Activated T-helper 17 cell treated with anti-CD3 and anti-CD28 coated beads, Interleukin-2, amount 50 U/mL, for 72 hours (primary cell): ENCODE results near the gene ABCF2. TPM values are rescaled to one million over a fixed set of nuclear protein-coding genes. Genes with fewer than 3 reads are reported as not detected.

Experiments used
- ATAC-seq: fragments of 150-1000 bp; cut with Tn5 transposase; replicated peaks from 2 replicates; pipeline ENCODE4 v1.10.0; 2021; ENCODE audit warnings: mild to moderate bottlenecking, moderate library complexity
- H3K27ac Mint-ChIP-seq: one replicate; pipeline ENCODE4 v1.8.0; 2022; ENCODE audit warnings: mixed read lengths
- H3K27me3 Mint-ChIP-seq: one replicate; pipeline ENCODE4 v1.8.0; 2022; ENCODE audit warnings: mixed read lengths
- H3K36me3 Mint-ChIP-seq: one replicate; pipeline ENCODE4 v1.8.0; 2022; ENCODE audit warnings: low read depth, mild to moderate bottlenecking, mixed read lengths
- H3K4me1 Mint-ChIP-seq: one replicate; pipeline ENCODE4 v1.8.0; 2022; ENCODE audit warnings: mixed read lengths
- H3K4me3 Mint-ChIP-seq: one replicate; pipeline ENCODE4 v1.8.0; 2022; ENCODE audit warnings: mild to moderate bottlenecking, mixed read lengths
- H3K9me3 Mint-ChIP-seq: one replicate; pipeline ENCODE4 v1.8.0; 2022; ENCODE audit warnings: mixed read lengths
- total RNA-seq, 2 donors: library from RNA; stranded (reverse); gene quantifications; one replicate each; pipeline ENCODE4 v1.2.3, GENCODE V29; 2022

Gene ABCF2
- total RNA-seq: 10 to 100 TPM; 26.9 to 55.2 TPM

DNA sequence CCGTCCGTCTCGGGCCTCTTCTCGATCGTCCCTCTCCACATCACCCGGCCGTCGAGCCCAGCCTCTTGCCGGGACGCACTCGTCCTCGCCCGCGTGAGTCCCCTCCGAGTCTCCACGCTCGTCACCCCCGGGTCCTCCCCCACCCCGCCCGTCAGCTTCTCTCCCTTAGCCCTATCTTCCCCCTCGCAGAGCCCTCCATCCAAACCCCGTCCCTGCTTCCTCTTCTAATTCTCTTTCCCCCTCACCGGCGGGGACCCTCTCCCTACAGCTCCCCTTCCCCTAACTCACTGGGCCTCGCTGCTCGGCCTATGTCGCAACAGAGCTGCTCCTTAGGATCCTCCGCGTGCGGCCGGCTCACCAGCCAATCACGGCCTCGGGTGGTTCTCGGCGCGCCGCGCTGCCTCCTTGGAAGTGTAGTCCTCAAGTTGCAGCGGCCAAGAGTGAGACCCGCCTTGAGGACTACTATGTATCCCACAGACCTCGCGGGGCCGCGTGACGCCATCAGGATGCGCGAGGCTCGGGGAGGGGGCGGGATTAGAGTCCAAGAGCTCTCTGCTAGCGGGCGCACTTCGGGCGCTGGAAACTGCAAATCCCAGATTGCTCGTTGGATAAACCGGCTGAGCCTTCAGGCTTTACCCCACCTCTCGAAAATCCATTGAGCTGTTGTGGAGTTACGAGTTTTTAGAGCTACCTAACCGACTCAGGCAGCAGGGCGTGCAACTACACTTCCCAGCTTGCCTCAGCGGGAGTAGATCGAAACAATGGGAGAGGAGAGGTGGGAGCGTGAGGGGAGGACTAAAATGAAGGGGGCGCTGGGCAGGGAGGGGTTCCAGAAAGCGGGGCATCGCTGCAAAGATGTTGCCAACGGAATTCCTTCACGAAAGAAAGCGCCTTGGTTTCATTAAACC lies at the start of gene ABCF2:
ABCF2 (minus strand) TSS at position 331 of the 908 bp plus-strand sequence. CDS start 747 bp downstream, outside the sequence.
- peak within 1 kb of the TSS; percentile 99 for H3K4me3 Mint-ChIP-seq
- ATAC-seq: peak; percentile 100
- H3K36me3 Mint-ChIP-seq: peaks cover 52% of the 10 kb centered on the region
- H3K9me3 Mint-ChIP-seq: no peaks in the 10 kb centered on the region
- H3K4me1 Mint-ChIP-seq: peaks cover 37% of the 10 kb centered on the region
- peak within 1 kb of the TSS; percentile 98 for H3K27ac Mint-ChIP-seq
- no peaks in the 10 kb centered on the region for H3K27me3 Mint-ChIP-seq

DNA sequence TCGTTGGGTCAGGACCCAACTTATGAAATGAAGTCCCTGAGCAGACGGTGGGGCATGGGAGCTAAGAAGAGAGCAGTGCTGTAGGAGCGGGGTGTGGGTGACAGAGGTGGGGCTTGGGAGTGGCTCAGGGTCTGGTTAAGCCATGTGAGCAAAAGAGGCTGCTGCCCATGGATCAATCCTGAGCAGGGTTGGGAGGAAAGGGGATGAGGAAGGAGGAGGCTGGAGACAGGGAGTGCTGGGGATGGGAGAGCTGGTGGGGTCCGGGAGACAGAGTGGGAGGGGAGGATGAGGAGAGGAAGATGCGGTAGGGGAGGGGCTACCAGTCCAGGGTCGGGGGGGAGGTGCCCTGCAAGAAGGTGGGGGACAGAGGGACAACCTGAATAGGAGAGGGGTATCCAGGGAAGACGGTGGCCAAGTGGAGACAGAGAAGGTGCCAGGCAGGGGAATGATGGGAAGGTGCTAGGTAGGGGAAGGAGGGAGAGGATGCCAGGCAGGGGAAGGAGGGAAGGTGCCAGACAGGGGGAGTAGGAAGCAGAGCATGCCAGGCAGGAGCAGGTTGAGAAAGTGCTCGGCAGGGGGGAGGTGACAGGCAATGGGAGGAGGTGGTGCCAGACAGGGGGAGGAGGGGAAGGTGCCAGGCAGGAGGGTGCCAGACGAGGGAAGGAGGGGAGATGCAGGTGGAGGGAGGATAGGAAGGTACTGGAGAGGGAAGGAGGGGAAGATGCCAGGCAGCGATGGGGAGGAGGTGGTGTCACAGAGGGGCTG lies 49.0 kb upstream of the ABCF2 start:
- Mint-ChIP-seq H3K9me3 (no peaks in the 10 kb centered on the region), H3K27ac (peak overlapping the region; percentile 72), H3K27me3 (peaks cover 11% of the 10 kb centered on the region), H3K4me3 (peak overlapping the region; percentile 78), H3K4me1 (peaks cover 14% of the 10 kb centered on the region), H3K36me3 (no peaks in the 10 kb centered on the region)
- no peak for ATAC-seq

DNA sequence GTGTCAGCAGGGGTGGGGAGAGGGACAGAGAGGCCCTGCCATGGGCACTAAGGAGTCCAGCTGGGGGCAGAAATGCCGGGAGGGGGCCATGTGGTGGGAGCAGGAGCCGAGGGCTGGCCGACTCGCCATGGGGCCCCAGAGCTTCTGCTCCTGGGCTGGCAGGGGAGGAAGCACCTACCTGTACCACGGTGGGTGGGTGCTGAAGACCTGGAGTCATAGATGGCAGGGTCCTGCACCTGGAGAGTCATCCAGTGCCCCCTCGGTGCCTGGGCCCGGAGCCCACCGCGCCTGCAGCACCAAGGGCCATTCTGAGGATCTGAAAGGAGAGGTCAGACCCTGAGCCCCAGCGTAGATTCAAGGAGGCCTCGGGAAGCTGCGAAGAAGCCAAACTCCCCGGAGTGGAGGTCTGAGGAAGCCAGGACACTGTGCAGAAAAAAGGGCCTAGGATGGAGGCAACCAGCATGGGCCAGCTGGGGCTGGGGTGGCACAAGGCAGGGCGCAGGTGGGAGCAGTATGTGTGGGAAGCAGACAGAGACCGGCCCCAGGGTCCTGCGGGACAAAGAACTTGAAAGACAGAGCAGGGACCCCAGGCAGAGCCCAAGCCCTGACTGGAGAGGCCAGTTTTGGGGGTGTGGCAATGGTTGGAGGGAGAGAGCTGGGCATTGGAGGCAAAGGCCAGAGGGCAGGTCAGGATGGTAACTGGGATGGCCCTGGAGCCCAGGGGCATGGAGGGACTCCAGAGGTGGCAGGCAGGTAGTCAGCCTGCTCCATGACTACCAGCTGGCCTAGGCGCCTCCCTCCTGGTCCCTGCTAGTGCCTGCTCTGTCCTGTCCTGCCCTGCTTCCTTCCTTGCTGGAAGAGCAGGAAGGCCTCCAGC lies 48.2 kb upstream of the ABCF2 start:
- H3K4me3 Mint-ChIP-seq: peak overlapping the region; percentile 78

DNA sequence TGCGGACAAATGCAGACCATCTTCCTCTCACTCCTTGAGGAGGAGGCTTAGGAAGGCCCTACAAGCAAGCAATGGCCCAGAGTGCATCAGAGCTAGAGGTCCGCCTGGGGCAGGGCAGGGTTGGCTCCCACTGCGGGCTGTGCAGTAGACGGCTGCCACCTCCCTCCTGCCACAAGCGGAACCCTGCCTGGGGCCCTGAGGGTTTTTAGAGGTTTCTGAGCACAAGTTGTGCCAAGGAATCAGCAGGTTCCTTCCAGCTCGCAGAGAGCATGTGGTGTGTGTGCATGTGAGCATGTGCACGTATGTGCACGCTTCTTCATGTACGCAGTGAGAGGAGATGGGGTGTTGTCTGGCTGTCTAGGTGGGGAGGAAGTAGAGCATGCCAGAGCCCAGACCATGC lies 47.4 kb upstream of the ABCF2 start:
- ATAC-seq: no peak
- Mint-ChIP-seq H3K27ac (no peak overlapping the region), H3K4me3 (no peak overlapping the region)

More for the DNA sequence above, 48.2 kb upstream of the ABCF2 start:
- H3K9me3 Mint-ChIP-seq: no peaks in the 10 kb centered on the region
- H3K27ac Mint-ChIP-seq: peak overlapping the region; percentile 72
- peaks cover 8% of the 10 kb centered on the region for H3K27me3 Mint-ChIP-seq
- peaks cover 14% of the 10 kb centered on the region for H3K4me1 Mint-ChIP-seq
- ATAC-seq: no peak
- H3K36me3 Mint-ChIP-seq: no peaks in the 10 kb centered on the region

DNA sequence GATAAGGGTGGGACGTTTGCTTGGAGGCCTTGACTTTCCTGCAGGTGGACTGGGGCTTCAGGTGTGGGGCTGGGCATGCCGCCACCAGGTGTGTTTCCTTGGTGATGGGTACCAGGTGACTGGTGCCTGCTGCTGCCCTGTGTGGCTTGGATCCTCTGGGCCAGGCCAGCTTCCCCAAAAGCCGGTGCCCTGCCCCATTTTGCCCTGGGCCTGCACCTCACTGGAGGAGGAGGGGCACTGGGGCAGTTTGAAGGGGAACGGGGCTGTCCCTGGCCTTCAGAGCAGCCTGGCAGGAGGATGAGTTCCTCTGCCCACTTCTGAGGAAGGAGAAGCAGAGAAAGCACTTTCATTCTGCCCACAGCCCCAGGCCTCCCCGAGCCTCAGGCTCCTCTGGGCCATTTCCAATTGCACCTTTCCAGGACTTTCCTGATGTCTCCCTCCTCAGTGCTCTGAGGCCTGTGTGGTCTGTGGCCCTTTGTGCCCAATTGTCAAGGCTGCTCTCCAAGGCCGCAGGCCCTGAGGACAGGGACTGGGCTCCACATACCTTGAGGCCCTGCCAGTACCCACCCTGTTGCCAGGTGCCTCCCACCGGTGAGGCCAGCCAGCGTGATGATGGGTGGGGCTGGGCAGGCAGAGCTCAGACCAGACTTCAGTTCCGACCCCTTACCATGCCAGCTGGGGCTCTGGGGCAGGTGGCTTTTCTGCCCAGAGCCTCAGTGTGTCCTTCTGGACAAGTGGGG lies 46.8 kb upstream of the ABCF2 start:
- no peak overlapping the region for H3K27ac Mint-ChIP-seq
- H3K4me1 Mint-ChIP-seq: peaks cover 14% of the 10 kb centered on the region
- H3K36me3 Mint-ChIP-seq: no peaks in the 10 kb centered on the region
- ATAC-seq: no peak
- no peaks in the 10 kb centered on the region for H3K9me3 Mint-ChIP-seq
- no peak overlapping the region for H3K4me3 Mint-ChIP-seq
- H3K27me3 Mint-ChIP-seq: peaks cover 4% of the 10 kb centered on the region

More for the DNA sequence above, 47.4 kb upstream of the ABCF2 start:
- Mint-ChIP-seq H3K36me3 (no peaks in the 10 kb centered on the region), H3K27me3 (peaks cover 8% of the 10 kb centered on the region), H3K9me3 (no peaks in the 10 kb centered on the region), H3K4me1 (peaks cover 14% of the 10 kb centered on the region)

DNA sequence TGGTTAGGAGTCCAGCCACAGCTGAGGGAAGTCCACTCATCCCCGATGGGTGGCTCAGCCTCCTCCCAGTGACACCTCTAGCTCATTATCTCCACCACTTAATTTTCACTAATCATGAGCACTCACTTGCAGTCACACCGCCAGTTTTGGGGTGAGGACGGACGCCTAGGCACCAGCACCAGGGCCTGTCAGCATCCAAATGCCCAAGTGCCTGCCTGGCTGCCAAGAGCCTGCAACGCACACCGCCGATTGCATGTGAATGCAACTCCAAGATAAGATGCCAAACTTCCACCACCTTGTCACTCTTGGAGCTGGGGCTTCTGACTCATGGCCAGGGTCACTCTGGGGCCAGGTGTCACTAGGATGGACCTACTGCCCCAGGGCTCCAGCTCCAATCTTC lies 45.9 kb upstream of the ABCF2 start:
- H3K36me3 Mint-ChIP-seq: no peaks in the 10 kb centered on the region
- no peaks in the 10 kb centered on the region for H3K27me3 Mint-ChIP-seq
- H3K4me1 Mint-ChIP-seq: peaks cover 14% of the 10 kb centered on the region
- no peak for ATAC-seq
- H3K27ac Mint-ChIP-seq: no peak overlapping the region
- H3K9me3 Mint-ChIP-seq: no peaks in the 10 kb centered on the region
- H3K4me3 Mint-ChIP-seq: no peak overlapping the region

DNA sequence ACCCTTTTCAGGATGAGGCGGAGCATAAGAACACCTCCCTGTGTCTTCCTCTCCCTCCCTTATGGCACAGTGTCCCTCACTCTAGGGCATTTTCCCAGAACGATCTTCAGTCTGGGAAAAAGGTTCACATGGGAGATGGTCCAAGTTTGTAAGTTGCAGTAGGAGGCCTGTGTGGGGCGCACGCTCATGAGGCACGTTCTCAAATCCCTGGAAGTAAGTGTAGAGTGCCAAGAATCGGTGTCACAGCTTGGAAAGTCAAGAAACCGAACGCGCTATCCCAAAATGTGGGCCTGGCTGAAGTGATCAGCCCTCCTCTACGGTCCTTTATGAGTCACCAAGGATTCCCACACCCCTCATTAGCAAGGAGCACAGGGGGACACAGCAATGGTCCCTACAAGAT lies 45.4 kb upstream of the ABCF2 start:
- no peaks in the 10 kb centered on the region for H3K36me3 Mint-ChIP-seq

DNA sequence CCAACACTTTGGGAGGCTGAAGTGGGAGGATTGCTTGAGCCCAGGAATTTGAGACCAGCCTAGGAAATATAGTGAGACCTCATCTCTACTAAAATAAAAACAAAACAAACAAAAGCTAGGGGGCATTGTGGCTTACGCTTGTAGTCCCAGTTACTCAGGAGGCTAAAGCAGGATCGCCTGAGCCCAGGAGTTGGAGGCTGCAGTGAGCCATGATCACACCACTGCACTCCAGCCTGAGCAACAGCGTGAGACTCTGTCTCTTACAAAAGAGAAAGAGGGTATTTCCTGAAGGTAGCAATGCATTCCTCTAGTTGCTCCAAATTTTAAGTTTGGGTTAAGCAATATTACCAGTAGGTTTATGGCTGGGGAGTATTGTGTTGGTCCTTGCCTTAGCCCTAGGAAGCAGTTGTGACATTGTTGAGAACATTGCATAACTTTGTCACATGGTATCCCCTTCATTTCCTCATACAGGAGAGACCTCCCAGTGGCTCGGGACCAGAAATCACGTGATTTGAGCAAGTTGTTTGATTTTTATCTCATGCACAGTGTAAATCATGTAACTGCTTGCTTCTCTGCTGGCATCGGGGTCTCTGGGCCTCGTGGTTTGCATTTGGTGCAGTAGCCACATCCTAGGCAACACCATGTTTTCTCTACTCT lies 44.8 kb upstream of the ABCF2 start:
- ATAC-seq: no peak
- Mint-ChIP-seq H3K4me1 (peaks cover 9% of the 10 kb centered on the region), H3K36me3 (no peaks in the 10 kb centered on the region), H3K4me3 (no peak overlapping the region), H3K9me3 (no peaks in the 10 kb centered on the region), H3K27ac (no peak overlapping the region), H3K27me3 (no peaks in the 10 kb centered on the region)

More for the DNA sequence above, 45.4 kb upstream of the ABCF2 start:
- no peak for ATAC-seq
- no peak overlapping the region for H3K27ac Mint-ChIP-seq
- peaks cover 12% of the 10 kb centered on the region for H3K4me1 Mint-ChIP-seq
- no peaks in the 10 kb centered on the region for H3K27me3 Mint-ChIP-seq
- H3K4me3 Mint-ChIP-seq: no peak overlapping the region
- H3K9me3 Mint-ChIP-seq: no peaks in the 10 kb centered on the region

DNA sequence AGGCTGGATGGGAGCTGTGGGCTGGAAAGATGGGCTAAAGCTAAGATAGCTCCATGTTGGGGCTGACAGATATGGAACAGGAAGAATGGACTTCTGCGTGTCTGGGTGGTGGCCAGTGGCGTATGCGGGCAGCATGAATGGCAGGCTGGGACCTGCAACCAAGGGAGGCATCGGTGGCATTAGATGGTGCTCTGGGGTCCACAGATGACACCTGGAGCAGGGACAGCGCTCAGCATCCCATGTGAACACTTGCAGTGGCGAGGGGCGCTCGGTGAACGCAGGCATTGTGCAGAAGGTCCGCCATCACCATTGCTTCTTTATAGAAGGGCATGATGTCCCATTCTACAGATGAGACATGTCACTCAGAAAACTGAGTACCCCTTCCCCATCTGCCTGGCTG lies 42.5 kb upstream of the ABCF2 start:
- Mint-ChIP-seq H3K4me1 (peaks cover 4% of the 10 kb centered on the region), H3K27me3 (no peaks in the 10 kb centered on the region), H3K9me3 (no peaks in the 10 kb centered on the region), H3K27ac (no peak overlapping the region), H3K36me3 (no peaks in the 10 kb centered on the region), H3K4me3 (no peak overlapping the region)
- ATAC-seq: no peak

DNA sequence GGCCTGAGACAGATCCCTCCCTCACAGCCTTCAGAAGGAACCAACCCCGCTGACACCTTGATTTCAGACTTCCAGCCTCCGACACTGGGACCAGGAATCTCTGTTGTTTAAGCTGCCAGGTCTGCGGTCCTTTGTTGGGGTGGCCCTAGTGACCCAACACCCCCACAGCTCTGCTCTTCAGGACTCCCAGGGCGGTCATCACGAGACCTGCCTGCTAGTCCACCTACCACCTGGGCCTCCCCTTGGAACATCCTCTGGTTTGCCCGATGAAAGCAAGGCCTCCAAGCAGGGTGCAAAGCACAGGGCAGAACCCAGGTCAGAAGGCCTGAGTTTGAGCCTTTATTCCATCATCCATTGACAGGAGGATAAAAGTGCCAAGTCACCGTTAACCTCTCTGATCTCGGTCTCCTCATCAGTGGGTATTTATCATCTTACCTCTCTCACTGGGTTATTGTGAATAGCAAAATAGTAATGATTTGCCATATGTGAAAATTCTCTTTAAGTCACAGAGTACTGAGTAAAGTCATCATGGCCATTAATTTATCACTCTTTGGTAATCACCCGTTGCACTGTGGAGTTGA lies 38.4 kb upstream of the ABCF2 start:
- no peaks in the 10 kb centered on the region for H3K36me3 Mint-ChIP-seq
- no peaks in the 10 kb centered on the region for H3K4me1 Mint-ChIP-seq
- no peak overlapping the region for H3K4me3 Mint-ChIP-seq
- peaks cover 3% of the 10 kb centered on the region for H3K27me3 Mint-ChIP-seq
- no peaks in the 10 kb centered on the region for H3K9me3 Mint-ChIP-seq
- no peak for ATAC-seq
- no peak overlapping the region for H3K27ac Mint-ChIP-seq

DNA sequence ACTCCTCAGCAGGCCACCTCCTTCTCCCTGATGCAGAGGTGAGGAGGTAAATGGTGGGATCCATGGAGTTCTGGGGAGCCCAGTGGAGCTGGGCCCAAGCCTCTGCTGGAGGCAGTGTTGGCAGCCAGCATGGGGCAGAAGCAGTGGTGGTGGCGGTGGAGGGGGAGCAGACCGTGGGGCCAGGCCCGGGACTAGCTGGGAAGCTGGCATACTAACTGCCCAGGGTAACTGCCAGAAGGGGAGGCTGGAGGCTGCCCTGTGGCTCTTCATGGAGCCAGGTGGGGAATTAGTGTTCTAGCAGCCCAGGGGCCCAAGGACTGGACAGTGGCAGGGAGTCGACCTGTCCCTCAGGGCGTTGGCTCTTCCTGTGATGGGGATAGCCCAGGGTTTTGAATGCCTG lies 37.6 kb upstream of the ABCF2 start:
- no peak overlapping the region for H3K27ac Mint-ChIP-seq
- no peaks in the 10 kb centered on the region for H3K36me3 Mint-ChIP-seq
- no peak overlapping the region for H3K4me3 Mint-ChIP-seq
- no peak for ATAC-seq
- H3K4me1 Mint-ChIP-seq: no peaks in the 10 kb centered on the region
- H3K9me3 Mint-ChIP-seq: no peaks in the 10 kb centered on the region
- peaks cover 3% of the 10 kb centered on the region for H3K27me3 Mint-ChIP-seq

DNA sequence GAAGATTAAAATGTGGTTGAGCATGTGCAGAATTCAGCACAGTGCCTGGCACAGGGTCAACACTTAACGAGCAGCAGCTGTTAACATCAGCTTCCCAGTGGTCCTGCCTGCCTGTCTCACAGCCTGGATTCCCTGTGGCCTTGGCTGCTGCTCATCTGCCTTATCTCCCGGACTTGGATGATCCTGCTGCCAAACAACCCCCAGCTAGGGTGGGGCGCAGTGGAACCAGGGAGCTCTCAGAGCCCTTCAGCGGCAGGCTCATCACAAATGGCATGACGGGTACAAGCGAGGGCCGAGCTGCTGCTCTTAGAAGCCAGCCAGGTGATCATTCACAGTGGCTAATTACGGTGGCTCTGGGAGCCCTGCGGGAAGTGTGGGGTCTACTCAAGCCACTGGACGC lies 34.5 kb upstream of the ABCF2 start:
- Mint-ChIP-seq H3K27me3 (peaks cover 16% of the 10 kb centered on the region), H3K27ac (no peak overlapping the region), H3K4me1 (no peaks in the 10 kb centered on the region), H3K36me3 (no peaks in the 10 kb centered on the region), H3K9me3 (no peaks in the 10 kb centered on the region), H3K4me3 (no peak overlapping the region)
- ATAC-seq: no peak

DNA sequence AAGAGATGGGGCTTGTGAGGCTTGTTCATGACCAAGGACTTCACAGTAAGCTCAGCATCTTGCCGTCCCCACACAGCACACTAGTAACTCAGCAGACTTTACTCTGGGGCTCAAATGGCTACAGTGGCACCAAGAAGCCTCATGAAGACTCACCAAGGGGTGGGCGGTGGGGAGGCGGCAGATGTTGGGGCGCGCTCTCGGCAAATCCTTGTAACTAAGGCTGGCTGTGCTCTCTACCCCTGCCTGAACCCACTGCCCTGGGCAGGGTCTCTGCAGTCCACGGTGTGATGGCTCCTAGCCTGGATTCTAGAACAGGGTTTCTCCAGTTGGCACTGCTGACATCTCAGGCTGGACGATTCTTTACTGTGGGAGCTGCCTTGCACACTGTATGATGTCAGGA lies 33.9 kb upstream of the ABCF2 start:
- H3K36me3 Mint-ChIP-seq: no peaks in the 10 kb centered on the region
- no peak for ATAC-seq
- no peaks in the 10 kb centered on the region for H3K9me3 Mint-ChIP-seq
- H3K4me3 Mint-ChIP-seq: no peak overlapping the region
- H3K27me3 Mint-ChIP-seq: peaks cover 16% of the 10 kb centered on the region
- no peak overlapping the region for H3K27ac Mint-ChIP-seq
- no peaks in the 10 kb centered on the region for H3K4me1 Mint-ChIP-seq
